Heart left ventricle (tissue), 16 donors: ENCODE data around the gene TMED3. TPM values are rescaled to one million over a fixed set of nuclear protein-coding genes. Genes with fewer than 3 reads are reported as not detected.
A peak's percentile ranks its signal among the peaks of the same experiment; 100 is the strongest.

Experiments
- ATAC-seq, 4 donors: fragments of 200-7000 bp; cut with Tn5 transposase; one replicate each; pipeline ENCODE4 v1.9.1; 2020 to 2022; ENCODE audit warnings: moderate library complexity in 4 of 4, mild to moderate bottlenecking in 3 of 4, moderate number of reproducible peaks in 1 of 4
- DNase-seq, 5 donors: peaks; one replicate each; pipeline ENCODE4 v3.0.0-alpha.2; 2020
- H3K27ac ChIP-seq, 12 donors: fragments of 200-600 bp; sonication (generic) in 4 of 12; one replicate each; pipeline versions ENCODE4 v1.5.0 to v1.8.0; 2016 to 2022; ENCODE audit warnings: mild to moderate bottlenecking in 2 of 12
- H3K27me3 ChIP-seq, 9 donors: fragments of 200-600 bp; sonication (generic) in 2 of 9; one replicate each; pipeline versions ENCODE4 v1.5.1 to v1.8.0; 2016 to 2022; ENCODE audit warnings: mild to moderate bottlenecking in 3 of 9
- H3K36me3 ChIP-seq, 9 donors: fragments of 200-600 bp; sonication (generic) in 2 of 9; one replicate each; pipeline versions ENCODE4 v1.5.0 to v1.8.0; 2018 to 2022; ENCODE audit warnings: mild to moderate bottlenecking in 2 of 9
- H3K4me1 ChIP-seq, 12 donors: fragments of 200-600 bp; sonication (generic) in 4 of 12; one replicate each; pipeline versions ENCODE4 v1.5.0 to v1.8.0; 2016 to 2022; ENCODE audit warnings: mild to moderate bottlenecking in 3 of 12
- H3K4me3 ChIP-seq, 12 donors: fragments of 200-600 bp; sonication (generic) in 4 of 12; one replicate each; pipeline versions ENCODE4 v1.5.0 to v1.8.0; 2017 to 2022; ENCODE audit warnings: mild to moderate bottlenecking in 9 of 12, moderate library complexity in 4 of 12
- H3K9me3 ChIP-seq, 12 donors: fragments of 200-600 bp; sonication (generic) in 4 of 12; one replicate each; pipeline versions ENCODE4 v1.5.0 to v1.8.0; 2016 to 2022; ENCODE audit warnings: mild to moderate bottlenecking in 1 of 12
- CTCF ChIP-seq, 12 donors: fragments of 200-600 bp; sonication (generic) in 4 of 12; IDR thresholded peaks; one replicate each; pipeline versions ENCODE4 v1.5.0 to v1.8.0; 2018 to 2022; ENCODE audit warnings: antibody characterized with exemption in 12 of 12, mild to moderate bottlenecking in 5 of 12
- POLR2A ChIP-seq, 2 donors: fragments of 450-650 bp; IDR thresholded peaks; one replicate each; pipeline ENCODE4 v1.6.1; 2017; ENCODE audit warnings: antibody characterized with exemption in 2 of 2, mild to moderate bottlenecking in 2 of 2, moderate library complexity in 2 of 2
- WGBS, 4 donors: extraction: QIAGEN DNeasy Blood & Tissue Kit in 2 of 4; methylation state at CpG; one replicate each; pipeline versions ENCODE4 v1.1.5 to v1.1.7; 2013 to 2018; 5-methylcytosine and 5-hydroxymethylcytosine counted together
- intact Hi-C, 10 donors: fragments of 100-400 bp; cut with DNase I; formaldehyde crosslinking; loops; one replicate each; pipeline versions ENCODE4 v1.11.1 to v1.14.2; 2022
- polyA plus RNA-seq, 2 donors: library from polyadenylated mRNA; stranded (reverse); fragments of 200-250 nt; gene quantifications; one replicate each; pipeline ENCODE4 v1.2.3, GENCODE V29; 2013
- total RNA-seq, 9 donors: library from RNA; depleted of rRNA in 2 of 9; stranded (reverse); fragments of >200 nt in 2 of 9; fragmentation: NEBNext Ultra II Directional in 3 of 9; extraction: Animal tissue kit (Norgen Biotek cat#: 25700) in 3 of 9; gene quantifications; one replicate each; pipeline versions ENCODE4 v1.1.0 to v1.2.4, GENCODE V29; 2016 to 2023
- donor health status: ischemic (EF 13 %, LVEDD 7.1; RV severe dilation, severe dysfunction).
- donor health status: healthy with polysubstance abuse.
- donor health status: DM: no; HTN: yes; CAD: no.
- donor health status: DM: no; HTN: no; CAD: no.
- donor health status: ischemic (EF 25% LVEDD 6.9; RV normal size, moderate dysfunction).
- donor health status: ischemic (EF 25% LVEDD 5.7; RV mildly dilated, moderate dysfunction).
- donor health status: healthy.
- donor health status: DM: yes; HTN: yes; CAD: no.
- donor health status: ischemic (EF 35%, LVEDD 5.7; RV mildly dilated, moderate dysfunction).
- donor health status: nonischemic (EF 11% LVEDD 7.7; RV severe dilation, severe dysfunction).
- donor health status: DM: yes; HTN: yes; CAD: no.
- donor health status: PGD.
- donor health status: ischemic (EF 29% LVEDD 5.4; RV normal size, mild dysfunction).
- donor health status: nonischemic (EF 23%, LVEDD 6.1; RV moderate dilation, normal function).

The TMED3 gene
- total and polyA plus RNA-seq, 11 donors: 16.5 to 48.2 (median 24.6) TPM

- Histone ChIP-seq H3K9me3 (no peaks in the 10 kb centered on the region), H3K36me3 (peaks cover 0 to 6% (median 3%) of the 10 kb centered on the region in 9 donors), H3K27me3 (peaks cover 0 to 10% (median 0%) of the 10 kb centered on the region in 9 donors), H3K27ac (no peak overlapping the region), H3K4me3 (no peak overlapping the region), H3K4me1 (peaks cover 0 to 15% (median 10%) of the 10 kb centered on the region in 12 donors)
- 38 to 43% (median 40%) methylated on average over 2 of the region's 2 CpGs for WGBS, 4 donors
- intact Hi-C loops: no loop called here
- ATAC-seq (no peak), DNase-seq (no peak)
- TF ChIP-seq POLR2A (IDR thresholded peaks at IDR 0.05) (no peak), CTCF (IDR thresholded peaks at IDR 0.05) (no peak)
Measured at GRCh38 chr15:79308874-79309273, 2.0 kb upstream of the TMED3 start.

GRCh38 chr15:79310612-79310984 is 314 bp upstream of the TMED3 start:
- Histone ChIP-seq H3K4me1 (peaks cover 0 to 15% (median 10%) of the 10 kb centered on the region in 12 donors), H3K9me3 (no peaks in the 10 kb centered on the region), H3K4me3 (peak overlapping the region; percentile 57 to 98 (median 76)), H3K36me3 (peaks cover 0 to 23% (median 16%) of the 10 kb centered on the region in 9 donors), H3K27me3 (peaks cover 0 to 5% (median 0%) of the 10 kb centered on the region in 9 donors), H3K27ac (no peak overlapping the region)
- intact Hi-C loops: loop anchor here in 1 of 10 donors (5.0 kb wide), 1 partner anchor 88 kb away; no protein-coding TSS in a partner anchor
- DNase-seq (peak in 1 of 5 donors; percentile 33), ATAC-seq (peak in 2 of 4 donors; percentile 23 to 41)
- 1% methylated on average over 5 to 17 of the region's 17 CpGs for WGBS, 4 donors
- TF ChIP-seq CTCF (IDR thresholded peaks at IDR 0.05) (no peak), POLR2A (IDR thresholded peaks at IDR 0.05) (no peak)

- intact Hi-C loops: loop anchor here in 1 of 10 donors (5.0 kb wide), 1 partner anchor 90 kb away; no protein-coding TSS in a partner anchor
- Histone ChIP-seq H3K36me3 (peaks cover 0 to 37% (median 24%) of the 10 kb centered on the region in 9 donors), H3K4me3 (peak overlapping the region; percentile 57 to 98 (median 76)), H3K27me3 (peaks cover 0 to 5% (median 0%) of the 10 kb centered on the region in 9 donors), H3K9me3 (no peaks in the 10 kb centered on the region), H3K4me1 (peaks cover 0 to 17% (median 10%) of the 10 kb centered on the region in 12 donors), H3K27ac (no peak overlapping the region)
- WGBS, 4 donors: 70 to 79% (median 75%) methylated on average over 8 of the region's 8 CpGs
- no peak for TF ChIP-seq CTCF (IDR thresholded peaks at IDR 0.05)
- TF ChIP-seq POLR2A (IDR thresholded peaks at IDR 0.05): no peak
- ATAC-seq: no peak
- DNase-seq: no peak
Measured at GRCh38 chr15:79311901-79312553, 1.1 kb downstream of the TMED3 start.

GRCh38 chr15:79314186-79314585 is 3.3 kb downstream of the TMED3 start:
- Histone ChIP-seq H3K36me3 (peaks cover 0 to 58% (median 34%) of the 10 kb centered on the region in 9 donors), H3K27me3 (peaks cover 0 to 5% (median 0%) of the 10 kb centered on the region in 9 donors), H3K4me1 (peaks cover 0 to 17% (median 10%) of the 10 kb centered on the region in 12 donors), H3K9me3 (no peaks in the 10 kb centered on the region), H3K27ac (no peak overlapping the region), H3K4me3 (no peak overlapping the region)
- intact Hi-C loops: loop anchor here in 1 of 10 donors (5.0 kb wide), 1 partner anchor 92 kb away; no protein-coding TSS in a partner anchor
- ATAC-seq: no peak
- WGBS, 4 donors: 94 to 100% (median 96%) methylated on average over 1 of the region's 1 CpG
- TF ChIP-seq POLR2A (IDR thresholded peaks at IDR 0.05): no peak
- no peak for TF ChIP-seq CTCF (IDR thresholded peaks at IDR 0.05)
- DNase-seq: no peak
